Stomach smooth muscle (tissue), 2 donors: ENCODE data around the gene MTA3.
"Not testable (repeated sequence)": the region's sequence is repeated elsewhere in the genome, so short reads cannot be mapped to it uniquely, and the experiment has no call there.

Experiments
- H3K27ac ChIP-seq: one replicate; pipeline ENCODE4 v1.7.0; 2013; ENCODE audit warnings: mild to moderate bottlenecking, low read length, inconsistent platforms
- H3K27me3 ChIP-seq, 2 donors: one replicate each; pipeline ENCODE4 v1.7.0; 2013; ENCODE audit warnings: low read length in 2 of 2; ENCODE audit not compliant: insufficient read depth in 2 of 2, control insufficient read depth in 1 of 2
- H3K36me3 ChIP-seq, 2 donors: one replicate each; pipeline ENCODE4 v1.7.0; 2013; ENCODE audit warnings: low read length in 2 of 2; ENCODE audit not compliant: control insufficient read depth in 2 of 2, insufficient read depth in 2 of 2
- H3K4me1 ChIP-seq: one replicate; pipeline ENCODE4 v1.7.0; 2013; ENCODE audit warnings: low read length; ENCODE audit not compliant: control insufficient read depth, insufficient read depth
- H3K4me3 ChIP-seq, 2 donors: one replicate each; pipeline ENCODE4 v1.7.0; 2013; ENCODE audit warnings: low read length in 2 of 2
- H3K9ac ChIP-seq, 2 donors: one replicate each; pipeline ENCODE4 v1.7.0; 2013; ENCODE audit warnings: low read length in 2 of 2, mild to moderate bottlenecking in 1 of 2
- H3K9me3 ChIP-seq, 2 donors: one replicate each; pipeline ENCODE4 v1.7.0; 2013; ENCODE audit warnings: low read length in 2 of 2; ENCODE audit not compliant: control insufficient read depth in 2 of 2
- donor health status: healthy.
- donor health status: Pancreatic carcinoma.

The MTA3 gene

GRCh38 chr2:42547446-42548295 lies 20.8 kb upstream of the MTA3 start:
- Histone ChIP-seq H3K27ac (no peak overlapping the region), H3K27me3 (no peaks in the 10 kb centered on the region), H3K9ac (no peak overlapping the region), H3K36me3 (no peaks in the 10 kb centered on the region), H3K4me1 (no peaks in the 10 kb centered on the region), H3K9me3 (no peaks in the 10 kb centered on the region), H3K4me3 (no peak overlapping the region)

- no peak overlapping the region for H3K4me3 ChIP-seq
- no peak overlapping the region for H3K27ac ChIP-seq
- H3K36me3 ChIP-seq, result no peaks in the 10 kb centered on the region
- H3K9me3 ChIP-seq, result no peaks in the 10 kb centered on the region
- no peaks in the 10 kb centered on the region for H3K27me3 ChIP-seq
- no peaks in the 10 kb centered on the region for H3K4me1 ChIP-seq
- no peak overlapping the region for H3K9ac ChIP-seq
These were observed 17.6 kb upstream of the MTA3 start for GRCh38 chr2:42550870-42551269.

GRCh38 chr2:42554392-42554791 lies 14.0 kb upstream of the MTA3 start:
- Histone ChIP-seq H3K9me3 (no peaks in the 10 kb centered on the region), H3K4me3 (no peak overlapping the region)

GRCh38 chr2:42556315-42556890 lies 12.0 kb upstream of the MTA3 start:
- no peak overlapping the region for H3K4me3 ChIP-seq

More at GRCh38 chr2:42554392-42554791, 14.0 kb upstream of the MTA3 start:
- Histone ChIP-seq H3K27ac (no peak overlapping the region), H3K36me3 (no peaks in the 10 kb centered on the region), H3K9ac (no peak overlapping the region), H3K4me1 (peaks cover 4% of the 10 kb centered on the region), H3K27me3 (no peaks in the 10 kb centered on the region)

GRCh38 chr2:42557306-42557705 lies 11.1 kb upstream of the MTA3 start:
- H3K9me3 ChIP-seq, result no peaks in the 10 kb centered on the region
- no peaks in the 10 kb centered on the region for H3K36me3 ChIP-seq
- H3K4me1 ChIP-seq, result peaks cover 4% of the 10 kb centered on the region
- no peak overlapping the region for H3K27ac ChIP-seq
- H3K27me3 ChIP-seq, result no peaks in the 10 kb centered on the region
- no peak overlapping the region for H3K4me3 ChIP-seq
- no peak overlapping the region for H3K9ac ChIP-seq

More at GRCh38 chr2:42556315-42556890, 12.0 kb upstream of the MTA3 start:
- H3K4me1 ChIP-seq, result peaks cover 4% of the 10 kb centered on the region
- H3K36me3 ChIP-seq, result no peaks in the 10 kb centered on the region
- no peak overlapping the region for H3K27ac ChIP-seq
- no peaks in the 10 kb centered on the region for H3K27me3 ChIP-seq
- no peaks in the 10 kb centered on the region for H3K9me3 ChIP-seq
- no peak overlapping the region for H3K9ac ChIP-seq

GRCh38 chr2:42558827-42559226 lies 9.6 kb upstream of the MTA3 start:
- no peak overlapping the region for H3K27ac ChIP-seq
- peaks cover 4% of the 10 kb centered on the region for H3K4me1 ChIP-seq
- no peaks in the 10 kb centered on the region for H3K27me3 ChIP-seq
- H3K9me3 ChIP-seq, result no peaks in the 10 kb centered on the region
- H3K9ac ChIP-seq, result no peak overlapping the region
- no peak overlapping the region for H3K4me3 ChIP-seq
- H3K36me3 ChIP-seq, result no peaks in the 10 kb centered on the region

- H3K4me1 ChIP-seq, H3K27me3 ChIP-seq, H3K36me3 ChIP-seq, H3K27ac ChIP-seq, H3K4me3 ChIP-seq, H3K9me3 ChIP-seq, H3K9ac ChIP-seq: not testable (repeated sequence)
These were observed 8.3 kb upstream of the MTA3 start for GRCh38 chr2:42560133-42560532.

- Histone ChIP-seq H3K27me3 (no peaks in the 10 kb centered on the region), H3K4me1 (peaks cover 4% of the 10 kb centered on the region), H3K36me3 (no peaks in the 10 kb centered on the region), H3K9ac (no peak overlapping the region), H3K27ac (no peak overlapping the region), H3K9me3 (no peaks in the 10 kb centered on the region), H3K4me3 (no peak overlapping the region)
These were observed 7.5 kb upstream of the MTA3 start for GRCh38 chr2:42560899-42561298.

GRCh38 chr2:42562474-42563144 lies 5.8 kb upstream of the MTA3 start:
- Histone ChIP-seq H3K27ac (no peak overlapping the region), H3K9ac (no peak overlapping the region), H3K4me1 (peaks cover 4% of the 10 kb centered on the region), H3K27me3 (no peaks in the 10 kb centered on the region), H3K9me3 (no peaks in the 10 kb centered on the region), H3K4me3 (no peak overlapping the region), H3K36me3 (no peaks in the 10 kb centered on the region)

GRCh38 chr2:42566025-42566424 lies 2.4 kb upstream of the MTA3 start:
- Histone ChIP-seq H3K36me3 (no peaks in the 10 kb centered on the region), H3K9ac (no peak overlapping the region), H3K27ac (no peak overlapping the region), H3K9me3 (no peaks in the 10 kb centered on the region), H3K27me3 (no peaks in the 10 kb centered on the region), H3K4me3 (no peak overlapping the region), H3K4me1 (peaks cover 19% of the 10 kb centered on the region)
